CD1c-positive myeloid dendritic cell (primary cell): ENCODE data around the gene PLD1.
"Not testable (repeated sequence)": the region's sequence is repeated elsewhere in the genome, so short reads cannot be mapped to it uniquely, and the experiment has no call there.

Experiments used
- DNase-seq: peaks from one replicate; pipeline ENCODE4 v3.0.0-alpha.2; 2016; ENCODE audit errors: extremely low spot score

PLD1 gene

DNA sequence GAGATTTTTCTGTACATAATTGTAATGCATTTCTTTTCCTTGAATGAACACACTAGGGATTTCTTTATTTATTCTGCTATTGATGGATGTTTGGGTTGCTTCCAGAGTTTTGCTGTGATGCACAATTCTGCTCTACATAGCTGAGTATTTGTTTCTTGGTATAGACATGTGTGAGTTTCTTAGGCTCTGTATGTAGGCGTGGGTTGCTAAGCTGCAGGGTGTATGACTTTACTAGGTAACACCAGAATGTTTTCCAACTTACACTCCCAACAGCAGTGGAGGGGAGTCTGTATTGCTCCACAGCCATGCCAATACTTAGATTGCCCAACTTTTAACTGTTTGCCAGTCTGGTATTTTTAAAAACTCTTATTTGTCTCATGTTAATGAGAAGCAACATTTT is 194.6 kb downstream of the PLD1 start:
- no peak for DNase-seq

- DNase-seq, result no peak
Measured at GRCh38 chr3:171615281-171615680, 195.0 kb downstream of the PLD1 start.

GRCh38 chr3:171614318-171614921 is 195.9 kb downstream of the PLD1 start:
- DNase-seq, result peak; percentile 7

DNA sequence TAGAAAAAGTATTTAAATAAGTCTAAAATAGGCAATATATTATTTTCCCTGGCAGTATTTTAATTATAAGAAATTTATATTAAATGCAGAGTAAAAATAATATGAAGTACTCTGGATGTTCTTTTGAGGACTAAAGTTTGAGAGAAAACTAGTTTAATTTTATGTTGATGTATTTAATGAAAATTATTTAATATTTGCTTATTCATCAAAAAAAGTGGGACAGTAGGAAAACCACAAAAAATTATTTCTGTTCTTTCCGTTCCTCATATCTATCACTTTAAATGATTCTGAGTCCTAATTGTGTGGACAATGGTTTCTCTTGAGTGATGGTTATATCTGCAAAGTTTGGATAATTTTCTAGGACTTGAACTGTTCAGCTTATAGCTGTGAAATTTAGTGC is 202.8 kb downstream of the PLD1 start:
- DNase-seq, result no peak

GRCh38 chr3:171606151-171606751 is 204.0 kb downstream of the PLD1 start:
- no peak for DNase-seq

DNA sequence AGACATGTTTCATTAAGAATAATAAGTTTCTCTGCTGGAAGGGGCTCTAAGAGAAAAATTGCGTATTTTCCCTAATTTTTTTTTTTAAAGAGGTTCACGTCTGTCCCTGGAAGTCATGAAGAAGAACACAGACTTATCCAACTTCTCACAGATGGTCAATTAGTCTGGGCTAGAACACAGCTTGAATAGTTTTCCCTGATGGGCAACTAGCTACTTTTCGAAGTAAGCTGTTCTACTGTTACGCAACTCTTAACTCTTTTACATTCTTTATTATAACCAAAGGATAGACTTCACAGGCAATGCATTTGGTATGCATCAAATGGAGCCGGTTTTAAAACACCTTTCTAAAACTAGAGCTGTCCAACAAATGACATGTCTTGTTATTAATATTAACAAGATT is 205.9 kb downstream of the PLD1 start:
- no peak for DNase-seq

GRCh38 chr3:171602072-171602471 is 208.2 kb downstream of the PLD1 start:
- no peak for DNase-seq

GRCh38 chr3:171600030-171600429 is 210.3 kb downstream of the PLD1 start:
- no peak for DNase-seq

DNA sequence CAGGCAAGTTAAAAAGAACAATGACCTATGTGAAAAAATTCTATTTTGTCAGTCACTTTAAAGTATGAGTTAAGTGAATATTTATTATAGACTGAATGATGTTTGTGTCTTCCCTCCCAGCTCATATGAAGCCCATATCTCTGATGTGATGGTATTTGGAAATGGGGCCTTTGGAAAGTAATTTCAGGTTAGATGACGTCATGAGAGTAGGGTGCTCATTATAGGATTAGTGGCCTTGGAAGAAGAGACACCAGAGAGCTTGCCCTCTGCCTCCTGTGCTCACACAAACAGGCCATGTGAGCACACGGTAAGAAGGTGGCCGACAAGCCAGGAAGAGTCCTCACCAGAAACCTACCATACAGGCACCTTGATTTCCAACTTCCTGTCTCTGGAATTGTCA is 211.3 kb downstream of the PLD1 start:
- no peak for DNase-seq

DNA sequence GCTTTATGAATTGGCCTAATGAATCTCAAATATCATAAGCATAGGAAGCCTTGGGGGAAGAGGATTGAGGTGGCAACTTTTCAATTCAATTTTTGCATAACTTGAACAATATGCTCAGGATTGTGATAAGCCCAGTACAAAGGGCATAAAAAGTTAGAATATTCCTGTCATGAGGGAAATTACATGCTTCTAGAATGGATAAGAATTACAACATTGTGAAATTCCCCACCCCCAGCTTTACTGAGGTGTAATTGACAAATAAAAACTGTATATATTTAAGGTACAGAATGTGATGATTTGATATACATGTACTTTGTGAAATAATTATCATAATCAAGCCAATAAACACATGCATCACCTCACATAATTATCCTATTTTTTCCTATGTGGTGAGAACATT is 217.5 kb downstream of the PLD1 start:
- no peak for DNase-seq

GRCh38 chr3:171591070-171591469 is 219.2 kb downstream of the PLD1 start:
- no peak for DNase-seq

- no peak for DNase-seq
Measured at GRCh38 chr3:171586274-171586673, 224.0 kb downstream of the PLD1 start.

- DNase-seq, result no peak
Measured at GRCh38 chr3:171585039-171585438, 225.2 kb downstream of the PLD1 start.

GRCh38 chr3:171584100-171584499 is 226.2 kb downstream of the PLD1 start:
- no peak for DNase-seq

DNA sequence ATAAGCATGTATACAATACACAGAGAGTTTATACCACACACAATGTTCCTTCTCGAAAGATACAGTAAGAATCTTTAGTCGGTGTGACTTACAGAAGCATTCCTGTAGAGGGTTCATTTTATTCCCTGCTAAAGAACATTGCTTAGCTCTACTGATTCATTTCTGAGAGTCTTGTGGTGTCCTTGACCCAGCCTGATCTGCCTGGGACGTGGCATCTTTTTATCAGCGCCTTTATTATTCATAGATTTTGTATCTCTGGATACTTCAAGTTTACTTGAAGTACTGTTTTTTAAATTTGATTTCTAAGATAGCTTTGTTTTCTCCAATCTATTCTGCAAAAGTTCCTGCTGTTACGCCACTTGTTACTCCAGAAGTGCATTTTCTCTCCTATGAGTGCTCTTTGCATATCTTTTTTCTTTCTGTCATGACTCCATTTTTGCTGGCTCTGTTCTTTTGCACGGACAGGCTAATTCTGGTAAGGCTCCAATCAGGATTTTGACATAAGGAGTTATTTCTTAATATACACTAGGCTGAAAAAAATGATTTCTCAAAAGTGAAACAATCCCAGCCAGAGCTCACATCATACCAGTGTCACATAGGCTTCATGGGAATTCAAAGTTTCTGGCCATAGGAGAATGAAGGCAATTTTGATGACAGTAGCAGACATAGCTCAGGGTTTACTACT is 235.6 kb downstream of the PLD1 start:
- no peak for DNase-seq

- no peak for DNase-seq
Measured at GRCh38 chr3:171569571-171570132, 240.6 kb downstream of the PLD1 start.

GRCh38 chr3:171568766-171569165 is 241.5 kb downstream of the PLD1 start:
- no peak for DNase-seq

DNA sequence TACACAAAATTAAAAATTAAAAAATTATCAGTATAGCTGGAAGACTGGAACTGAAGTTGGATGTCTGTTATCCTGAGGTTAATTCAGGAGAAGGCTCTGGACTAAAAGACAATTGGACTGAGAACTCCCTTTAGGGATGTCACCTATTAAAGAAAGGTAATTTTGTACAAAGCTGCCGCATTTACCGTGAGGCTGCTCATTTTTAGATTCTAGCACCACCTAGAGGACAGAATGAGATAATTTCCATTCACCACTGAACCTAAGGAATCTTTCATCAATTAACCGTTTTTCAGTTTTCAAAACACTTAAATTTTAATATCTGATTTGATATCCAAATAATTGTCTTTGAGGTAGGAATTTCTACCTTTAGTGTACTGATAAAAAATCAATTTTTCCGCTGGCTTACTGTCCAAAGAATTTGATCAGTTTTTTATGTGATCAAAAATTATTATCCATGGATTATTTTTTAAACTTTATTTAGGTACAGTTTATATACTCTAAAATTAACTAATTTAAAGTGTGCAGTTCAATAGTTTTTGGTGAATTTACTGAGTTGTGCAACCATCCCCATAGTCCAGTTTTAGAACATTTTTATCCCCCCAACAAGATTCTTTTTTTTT is 243.4 kb downstream of the PLD1 start:
- DNase-seq, result peak; percentile 69

DNA sequence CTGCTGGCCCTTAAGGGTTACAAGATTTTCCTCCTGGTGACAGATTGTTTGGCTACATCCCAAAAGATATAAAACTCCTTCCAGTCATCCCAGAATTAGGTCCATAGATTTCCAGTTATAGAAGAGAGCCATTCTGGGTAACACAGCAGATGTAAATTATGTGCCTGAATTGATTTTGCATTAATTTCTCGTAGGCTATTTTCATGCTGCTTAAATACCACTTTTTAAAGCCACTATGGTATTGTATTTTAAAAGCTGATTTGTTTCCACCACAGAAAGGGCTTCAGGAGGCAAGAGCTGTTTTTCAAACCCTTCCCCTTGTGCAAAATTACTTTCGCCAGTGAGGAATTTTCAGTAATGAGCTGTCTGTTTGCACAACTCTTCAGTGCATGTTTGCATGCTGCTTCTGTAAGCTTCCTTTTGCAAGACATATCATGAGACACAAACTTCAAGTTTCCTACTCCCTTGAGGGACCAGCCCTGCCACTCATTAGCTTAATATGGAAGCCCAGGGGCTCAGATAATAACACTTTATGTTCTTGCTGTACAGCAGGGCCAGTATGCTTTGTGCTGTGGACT is 244.7 kb downstream of the PLD1 start:
- peak; percentile 63 for DNase-seq

DNA sequence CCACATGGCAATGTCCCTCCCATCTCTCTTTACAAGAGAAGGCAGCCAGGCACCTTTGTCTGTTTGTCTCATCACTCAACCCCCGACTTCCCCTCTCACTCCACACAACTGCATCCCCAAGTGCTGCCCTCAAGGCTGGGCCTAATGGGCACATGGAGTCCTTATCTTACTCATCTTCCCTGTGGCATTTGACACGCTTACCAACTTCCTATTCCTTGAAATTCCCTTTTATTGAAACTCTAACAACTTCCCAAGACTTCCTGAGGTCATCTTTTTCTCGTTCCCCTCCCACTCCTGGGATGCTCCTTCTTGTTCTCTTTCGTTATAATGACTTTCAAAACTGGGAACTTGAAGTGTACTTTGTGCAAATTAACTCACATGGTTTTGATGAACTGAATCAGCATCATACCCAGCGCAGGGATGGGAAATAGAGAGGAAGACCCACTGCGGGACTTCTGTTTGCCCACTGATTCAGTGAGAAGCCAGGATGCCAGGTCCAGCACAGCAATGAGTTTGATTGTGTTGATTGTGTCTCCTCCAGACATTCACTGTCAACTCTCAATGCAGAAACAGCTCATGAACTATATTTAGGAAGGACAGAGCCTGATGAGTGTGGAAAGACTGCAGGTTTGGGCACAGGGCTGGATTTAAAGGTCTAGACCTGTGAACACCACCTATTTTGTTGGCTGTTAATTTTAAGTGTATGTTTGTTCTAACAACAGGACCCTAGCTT is 245.4 kb downstream of the PLD1 start:
- peak; percentile 87 for DNase-seq

GRCh38 chr3:171563298-171563697 is 247.0 kb downstream of the PLD1 start:
- no peak for DNase-seq

DNA sequence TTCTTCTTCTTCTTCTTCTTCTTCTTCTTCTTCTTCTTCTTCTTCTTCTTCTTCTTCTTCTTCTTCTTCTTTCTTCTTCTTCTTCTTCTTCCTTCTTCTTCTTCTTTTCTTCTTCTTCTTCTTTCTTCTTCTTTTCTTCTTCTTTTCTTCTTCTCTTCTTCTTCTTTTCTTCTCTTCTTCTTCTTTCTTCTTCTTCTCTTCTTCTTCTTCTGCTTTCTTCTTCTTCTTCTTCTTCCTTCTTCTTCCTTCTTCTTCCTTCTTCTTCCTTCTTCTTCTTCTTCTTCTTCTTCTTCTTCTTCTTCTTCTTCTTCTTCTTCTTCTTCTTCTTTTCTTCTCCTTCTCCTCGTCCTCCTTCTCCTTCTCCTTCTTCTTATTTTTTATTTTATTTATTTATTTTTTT is 247.8 kb downstream of the PLD1 start:
- DNase-seq, result not testable (repeated sequence)
